ENCODE data around the gene PSMG3. TPM values are rescaled to one million over a fixed set of nuclear protein-coding genes. Genes with fewer than 3 reads are reported as not detected.

The PSMG3 gene
- total and polyA plus RNA-seq, 2 of the 8 experiments (the other 6 are each of a cell fraction or from before 2014, with no cell fraction given): 30.2 to 62.0 TPM

DNA sequence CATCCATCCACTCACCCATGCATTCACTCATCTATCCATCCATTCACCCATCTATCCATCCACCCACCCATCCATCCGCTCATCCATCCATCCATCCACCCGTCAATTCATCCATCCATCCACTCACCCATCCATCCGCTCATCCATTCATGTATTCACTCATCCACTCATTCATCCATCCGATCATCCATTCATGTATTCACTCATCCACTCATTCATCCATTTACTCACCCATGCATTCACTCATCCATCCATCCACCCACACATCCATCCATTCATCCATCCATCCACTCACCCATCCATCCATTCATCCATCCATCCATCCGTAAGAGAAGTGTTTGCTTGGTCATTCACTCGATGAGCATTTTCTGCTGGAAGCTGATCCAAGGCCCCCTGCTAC, 8.7 kb upstream of the PSMG3 start:
- CTCF ChIA-PET (ENCODE audit: partially characterized antibody): interaction anchor here (0.6 to 1.3 kb wide), 16 partner anchors 13 to 459 kb away, joined by 3 to 8 read pairs (median 4); no protein-coding TSS in a partner anchor
- H3K36me3 ChIP-seq (ENCODE audit: control insufficient read depth in 2 of 4, insufficient read depth in 4 of 4, low read length in 3 of 4): no peaks in the 10 kb centered on the region
- peak overlapping the region; percentile 49; the same call in 1 of the 2 replicates for H2BK5ac ChIP-seq (ENCODE audit: low read depth, low read length)
- H3K27ac ChIP-seq (ENCODE audit: low read depth, low read length): no peak overlapping the region
- H3K14ac ChIP-seq (ENCODE audit: insufficient read length): no peak overlapping the region
- FAIRE-seq (no peak), DNase-seq (ENCODE audit: low read depth in 1 of 2, low spot score in 2 of 2) (no peak)
- H3K9ac ChIP-seq (replicated peaks in 1 of 4; ENCODE audit: extremely low read depth in 1 of 4, low read depth in 3 of 4, low read length in 3 of 4): no peak overlapping the region
- 86 to 100% methylated on average over 2 to 6 of the region's 6 CpGs for WGBS, 2 experiments (ENCODE audit: extremely low coverage in 1 of 2, insufficient coverage in 1 of 2, insufficient read length in 1 of 2, insufficient replicate concordance in 2 of 2, low coverage in 1 of 2, low lambda C conversion rate in 2 of 2, missing lambda C conversion rate in 1 of 2)
- POLR2A ChIA-PET (ENCODE audit: partially characterized antibody): no interaction called here
- H2AK5ac ChIP-seq (ENCODE audit: low read depth, low read length): peak overlapping the region; percentile 98
- H2BK20ac ChIP-seq (ENCODE audit: low read length): peak overlapping the region; percentile 100
- no peak overlapping the region for H3K23ac ChIP-seq (ENCODE audit: insufficient read length)
- peaks cover 12 to 20% (median 13%) of the 10 kb centered on the region in 4 experiments for H3K4me1 ChIP-seq (replicated peaks in 1 of 4; ENCODE audit: control insufficient read depth in 3 of 4, insufficient read depth in 4 of 4, low read length in 3 of 4)
- H2BK12ac ChIP-seq (ENCODE audit: low read depth, low read length): peak overlapping the region; percentile 92; the same call in 1 of the 2 replicates
- no peak overlapping the region for H2AFZ ChIP-seq (ENCODE audit: low read length)
- H2BK15ac ChIP-seq (ENCODE audit: low read length): peak overlapping the region; percentile 81
- no peaks in the 10 kb centered on the region for H3K79me1 ChIP-seq (ENCODE audit: low read depth, low read length)
- no peak overlapping the region for H3K4me3 ChIP-seq (ENCODE audit: extremely low read depth in 1 of 4, insufficient read depth in 2 of 4, low read depth in 3 of 4, low read length in 4 of 4)
- no peaks in the 10 kb centered on the region for H3K27me3 ChIP-seq (replicated peaks in 1 of 4; ENCODE audit: control insufficient read depth in 3 of 4, extremely low read depth in 1 of 4, insufficient read depth in 3 of 4, low read length in 3 of 4)
- no peak overlapping the region for H2BK120ac ChIP-seq (replicated peaks; ENCODE audit: low read depth, low read length)
- H3K4ac ChIP-seq (replicated peaks; ENCODE audit: insufficient read length, low read depth, low read length): no peak overlapping the region
- H3K56ac ChIP-seq (replicated peaks; ENCODE audit: insufficient read length, low read depth, low read length): no peak overlapping the region
- H3K18ac ChIP-seq (ENCODE audit: extremely low read depth, low read length): no peak overlapping the region
- no peaks in the 10 kb centered on the region for H3K79me2 ChIP-seq (ENCODE audit: control insufficient read depth in 1 of 2, insufficient read depth in 2 of 2, low read length in 2 of 2)
- H4K5ac ChIP-seq (ENCODE audit: insufficient read length, low read depth, low read length): no peak overlapping the region
- peaks cover 14% of the 10 kb centered on the region; the same call in 1 of the 2 replicates for H3K23me2 ChIP-seq (ENCODE audit: low read depth, low read length)
- peak overlapping the region; percentile 20 for H4K91ac ChIP-seq (replicated peaks; ENCODE audit: insufficient read length, low read length)
- TF ChIP-seq HDAC2 (IDR thresholded peaks at IDR 0.05; ENCODE audit: borderline replicate concordance in 1 of 2, low read depth in 2 of 2, low read length in 2 of 2): no peak
- no peak for TF ChIP-seq SIX5 (IDR thresholded peaks at IDR 0.05; ENCODE audit: low read depth, low read length)
- TF ChIP-seq CHD2 (IDR thresholded peaks at IDR 0.05; ENCODE audit: low read length): no peak
- no peak for TF ChIP-seq RAD21 (IDR thresholded peaks at IDR 0.05 in 1 of 2, conservative IDR thresholded peaks at IDR 0.05 in 1 of 2; ENCODE audit: low read depth in 2 of 2, low read length in 2 of 2)
- no peak for TF ChIP-seq RNF2 (IDR thresholded peaks at IDR 0.05; ENCODE audit: borderline replicate concordance, low read depth, low read length, missing control alignments, poor library complexity, severe bottlenecking)
- TF ChIP-seq NRF1 (IDR thresholded peaks at IDR 0.05; ENCODE audit: low read depth, low read length): no peak
- no peak for TF ChIP-seq SUZ12 (IDR thresholded peaks at IDR 0.05; ENCODE audit: low read length)
- no peak for TF ChIP-seq SP2 (IDR thresholded peaks at IDR 0.05; ENCODE audit: low read length)
- TF ChIP-seq, protein P1, sequence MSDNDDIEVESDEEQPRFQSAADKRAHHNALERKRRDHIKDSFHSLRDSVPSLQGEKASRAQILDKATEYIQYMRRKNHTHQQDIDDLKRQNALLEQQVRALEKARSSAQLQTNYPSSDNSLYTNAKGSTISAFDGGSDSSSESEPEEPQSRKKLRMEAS (IDR thresholded peaks at IDR 0.05): no peak
- no peak for TF ChIP-seq TBP (IDR thresholded peaks at IDR 0.05; ENCODE audit: low read depth, low read length)
- no peak for TF ChIP-seq POLR2AphosphoS5 (IDR thresholded peaks at IDR 0.05; ENCODE audit: low read depth, low read length)
- H3K9me3 ChIP-seq (ENCODE audit: insufficient read depth in 2 of 2, low read depth in 1 of 2, low read length in 1 of 2): 0 out of 4 replicates have a peak, but pooled peaks cover 0 to 3% of the 10 kb centered on the region in 2 experiments
- H4K8ac ChIP-seq (ENCODE audit: extremely low read depth, insufficient read depth, low read length): no peak overlapping the region
- no peak overlapping the region for H3K4me2 ChIP-seq (ENCODE audit: insufficient read depth in 1 of 2, low read depth in 2 of 2, low read length in 2 of 2)
- H4K20me1 ChIP-seq (replicated peaks in 1 of 2; ENCODE audit: control insufficient read depth in 1 of 2, insufficient read depth in 2 of 2, low read length in 2 of 2): peaks cover 0 to 2% of the 10 kb centered on the region in 2 experiments
